Measurements from ENCODE around the gene YKT6. TPM values are rescaled to one million over a fixed set of nuclear protein-coding genes. Genes with fewer than 3 reads are reported as not detected.

The YKT6 gene
- total and polyA plus RNA-seq, 3 donors from 2014 or later = 66.5 to 85.9 (median 72.3) TPM

DNA sequence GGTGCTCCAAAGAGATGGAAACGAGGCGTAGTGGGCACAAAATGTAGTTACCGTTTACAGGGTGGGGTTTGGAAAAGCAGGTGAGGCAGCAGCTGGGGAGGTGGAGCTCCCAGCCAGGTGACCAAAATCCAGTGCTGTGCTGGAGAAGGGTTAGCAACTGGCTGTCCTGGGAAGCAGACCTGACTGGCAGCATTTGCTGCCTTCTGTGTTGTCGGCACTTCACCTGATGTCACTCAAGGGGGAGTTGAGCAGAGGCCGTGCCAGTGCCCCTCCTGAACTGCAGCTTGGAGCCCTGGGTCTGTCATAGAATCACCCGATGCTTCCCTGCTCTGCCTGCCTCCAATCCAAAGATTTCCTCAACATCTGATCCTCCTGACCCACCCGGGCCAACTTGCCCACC, 24.3 kb upstream of the YKT6 start:
- DNase-seq = no peak
- H3K4me3 ChIP-seq = no peak overlapping the region
- no peaks in the 10 kb centered on the region for H3K9me3 ChIP-seq
- no peaks in the 10 kb centered on the region for H3K27me3 ChIP-seq
- WGBS, 2 donors = 72 to 85% methylated on average over 6 to 7 of the region's 7 CpGs
- intact Hi-C loops (cut with DNase I; ENCODE audit: low total_unique reads) = no loop called here
- TF ChIP-seq, protein P1, sequence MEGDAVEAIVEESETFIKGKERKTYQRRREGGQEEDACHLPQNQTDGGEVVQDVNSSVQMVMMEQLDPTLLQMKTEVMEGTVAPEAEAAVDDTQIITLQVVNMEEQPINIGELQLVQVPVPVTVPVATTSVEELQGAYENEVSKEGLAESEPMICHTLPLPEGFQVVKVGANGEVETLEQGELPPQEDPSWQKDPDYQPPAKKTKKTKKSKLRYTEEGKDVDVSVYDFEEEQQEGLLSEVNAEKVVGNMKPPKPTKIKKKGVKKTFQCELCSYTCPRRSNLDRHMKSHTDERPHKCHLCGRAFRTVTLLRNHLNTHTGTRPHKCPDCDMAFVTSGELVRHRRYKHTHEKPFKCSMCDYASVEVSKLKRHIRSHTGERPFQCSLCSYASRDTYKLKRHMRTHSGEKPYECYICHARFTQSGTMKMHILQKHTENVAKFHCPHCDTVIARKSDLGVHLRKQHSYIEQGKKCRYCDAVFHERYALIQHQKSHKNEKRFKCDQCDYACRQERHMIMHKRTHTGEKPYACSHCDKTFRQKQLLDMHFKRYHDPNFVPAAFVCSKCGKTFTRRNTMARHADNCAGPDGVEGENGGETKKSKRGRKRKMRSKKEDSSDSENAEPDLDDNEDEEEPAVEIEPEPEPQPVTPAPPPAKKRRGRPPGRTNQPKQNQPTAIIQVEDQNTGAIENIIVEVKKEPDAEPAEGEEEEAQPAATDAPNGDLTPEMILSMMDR (IDR thresholded peaks at IDR 0.05) = no peak
- no peak for TF ChIP-seq POLR2A (IDR thresholded peaks at IDR 0.05)
- no peaks in the 10 kb centered on the region for H3K4me1 ChIP-seq
- no peaks in the 10 kb centered on the region for H3K36me3 ChIP-seq (ENCODE audit: low read depth, missing control alignments)
- no peak overlapping the region for H3K27ac ChIP-seq

DNA sequence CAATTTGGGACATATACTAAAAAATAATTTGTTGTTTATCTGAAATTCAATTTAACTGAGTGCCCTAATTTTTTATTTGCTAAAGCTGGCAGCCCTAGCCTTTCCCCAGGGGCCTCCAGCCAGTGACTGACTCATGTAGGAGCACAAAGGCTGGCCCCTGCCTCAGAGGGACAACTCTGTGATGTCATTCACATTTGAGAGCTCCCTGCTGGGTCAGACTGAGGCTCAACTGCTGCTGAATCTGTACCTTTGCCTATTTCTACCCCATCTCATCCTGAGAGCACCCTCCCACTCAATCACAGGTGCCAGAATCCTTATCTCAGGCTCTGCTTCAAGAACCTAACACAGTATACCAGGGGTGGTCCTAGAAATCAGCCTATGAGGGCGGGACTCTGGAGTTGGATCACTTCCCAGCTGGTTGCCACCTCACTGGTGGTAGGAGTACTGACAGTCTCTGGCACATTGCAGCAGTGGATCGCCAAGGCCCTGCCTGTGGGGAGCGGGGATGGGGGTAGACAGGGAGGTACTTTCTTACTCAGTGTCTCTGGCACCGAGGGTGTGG, 23.1 kb upstream of the YKT6 start:
- TF ChIP-seq POLR2A (IDR thresholded peaks at IDR 0.05) = no peak
- TF ChIP-seq, protein P1 (IDR thresholded peaks at IDR 0.05) = no peak
- DNase-seq = peak; percentile 12
- 65 to 70% methylated on average over 4 of the region's 4 CpGs for WGBS, 2 donors

DNA sequence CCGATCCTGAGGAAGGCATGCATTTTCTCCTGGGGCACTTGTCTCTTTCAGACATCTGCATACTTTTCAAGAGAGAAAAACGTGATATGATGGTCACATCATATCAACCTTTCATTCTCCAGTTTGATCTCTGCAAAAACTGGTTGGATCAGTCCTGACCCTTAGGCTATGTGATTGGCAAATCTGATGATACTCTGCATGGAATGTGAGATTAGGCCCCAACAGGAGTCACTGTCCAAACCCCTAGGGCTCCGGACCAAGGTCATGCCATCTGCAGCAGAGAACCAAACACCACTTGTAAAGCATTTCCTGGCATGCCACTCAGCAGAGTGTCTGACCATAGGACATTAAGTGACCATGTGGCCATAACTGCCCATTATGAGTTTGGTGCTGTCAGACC, 20.1 kb upstream of the YKT6 start:
- H3K4me3 ChIP-seq = no peak overlapping the region
- no peaks in the 10 kb centered on the region for H3K4me1 ChIP-seq
- no peak for TF ChIP-seq POLR2A (IDR thresholded peaks at IDR 0.05)
- TF ChIP-seq, protein P1 (IDR thresholded peaks at IDR 0.05) = no peak
- H3K9me3 ChIP-seq = no peaks in the 10 kb centered on the region
- 76 to 84% methylated on average over 3 of the region's 3 CpGs for WGBS, 2 donors
- H3K27me3 ChIP-seq = no peaks in the 10 kb centered on the region
- DNase-seq = no peak
- no peaks in the 10 kb centered on the region for H3K36me3 ChIP-seq (ENCODE audit: low read depth, missing control alignments)
- intact Hi-C loops (cut with DNase I; ENCODE audit: low total_unique reads) = no loop called here
- no peak overlapping the region for H3K27ac ChIP-seq

More for the DNA sequence above, 23.1 kb upstream of the YKT6 start:
- no peaks in the 10 kb centered on the region for H3K9me3 ChIP-seq
- H3K27me3 ChIP-seq = no peaks in the 10 kb centered on the region
- H3K27ac ChIP-seq = no peak overlapping the region
- intact Hi-C loops (cut with DNase I; ENCODE audit: low total_unique reads) = no loop called here
- no peaks in the 10 kb centered on the region for H3K36me3 ChIP-seq (ENCODE audit: low read depth, missing control alignments)
- no peak overlapping the region for H3K4me3 ChIP-seq
- no peaks in the 10 kb centered on the region for H3K4me1 ChIP-seq

DNA sequence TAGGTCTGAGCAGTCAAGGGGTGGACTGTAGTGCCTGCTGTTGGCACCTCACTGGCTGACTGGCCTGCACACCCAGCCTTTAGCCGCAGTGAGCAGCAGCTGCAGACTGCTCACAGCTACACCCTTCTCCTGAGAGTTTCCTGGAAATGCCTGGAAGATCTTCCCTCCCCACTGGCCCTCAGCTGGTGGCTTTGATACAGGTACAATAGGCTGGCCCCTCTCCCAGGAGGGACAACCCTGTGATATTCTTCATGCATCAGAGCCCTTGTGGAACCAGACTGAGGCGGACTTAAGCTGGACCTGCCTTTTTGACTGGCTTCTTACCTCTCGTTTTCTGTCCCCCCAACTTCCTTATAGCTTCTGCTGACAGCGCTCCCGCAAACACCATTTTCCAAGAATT, 18.0 kb upstream of the YKT6 start:
- Histone ChIP-seq H3K27ac (no peak overlapping the region), H3K27me3 (no peaks in the 10 kb centered on the region), H3K4me3 (no peak overlapping the region), H3K36me3 (ENCODE audit: low read depth, missing control alignments) (no peaks in the 10 kb centered on the region), H3K4me1 (no peaks in the 10 kb centered on the region), H3K9me3 (no peaks in the 10 kb centered on the region)
- no peak for DNase-seq
- TF ChIP-seq, protein P1 (IDR thresholded peaks at IDR 0.05) = no peak
- no peak for TF ChIP-seq POLR2A (IDR thresholded peaks at IDR 0.05)
- 94 to 95% methylated on average over 5 of the region's 5 CpGs for WGBS, 2 donors
- intact Hi-C loops (cut with DNase I; ENCODE audit: low total_unique reads) = no loop called here

DNA sequence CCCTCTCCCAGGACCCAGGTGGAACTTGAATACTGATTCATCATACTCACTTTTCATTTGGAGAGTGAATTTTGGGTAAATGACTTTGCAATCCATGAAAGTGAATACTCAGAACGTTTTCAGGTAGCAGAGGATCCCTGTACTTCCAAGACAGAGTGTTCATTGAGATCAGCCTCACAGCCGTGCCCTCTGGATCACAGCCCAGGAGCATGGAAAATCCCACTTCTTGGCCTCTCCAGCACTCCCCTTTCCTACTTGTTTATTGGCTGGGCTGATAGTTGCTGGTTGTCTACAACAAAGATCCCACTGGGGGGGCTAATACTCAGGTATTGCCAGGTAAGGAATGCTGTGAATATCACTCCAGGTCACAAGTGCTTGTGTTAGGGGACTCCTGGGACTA, 17.4 kb upstream of the YKT6 start:
- no peaks in the 10 kb centered on the region for H3K27me3 ChIP-seq
- intact Hi-C loops (cut with DNase I; ENCODE audit: low total_unique reads) = no loop called here
- TF ChIP-seq, protein P1 (IDR thresholded peaks at IDR 0.05) = no peak
- no peak overlapping the region for H3K4me3 ChIP-seq
- no peak overlapping the region for H3K27ac ChIP-seq
- peak; percentile 14 for DNase-seq
- WGBS, 2 donors = 32 to 45% methylated on average over 2 of the region's 2 CpGs
- no peaks in the 10 kb centered on the region for H3K36me3 ChIP-seq (ENCODE audit: low read depth, missing control alignments)
- H3K4me1 ChIP-seq = no peaks in the 10 kb centered on the region
- H3K9me3 ChIP-seq = no peaks in the 10 kb centered on the region

Data from testis (tissue), 3 donors.